CD14-positive monocyte (primary cell): ENCODE measurements around the gene PRDM11. TPM values are rescaled to one million over a fixed set of nuclear protein-coding genes. Genes with fewer than 3 reads are reported as not detected.

ENCODE experiments used
- DNase-seq, 3 donors: peaks; one replicate each; pipeline ENCODE4 v3.0.0-alpha.2; 2011 to 2022
- H2AFZ ChIP-seq: 2 replicates; pipeline ENCODE4 v1.6.0; 2012; ENCODE audit warnings: mild to moderate bottlenecking, low read depth, low read length, inconsistent platforms; ENCODE audit not compliant: insufficient read depth, poor library complexity, severe bottlenecking
- H3K27ac ChIP-seq, 2 donors: 1 replicate in 1 of 2; 2 replicates in 1 of 2; pipeline ENCODE4 v1.5.1; 2012 to 2013; ENCODE audit warnings: low read length in 2 of 2, control low read depth in 1 of 2, inconsistent platforms in 1 of 2, low read depth in 1 of 2, mild to moderate bottlenecking in 1 of 2
- H3K27me3 ChIP-seq, 2 donors: one replicate each; pipeline versions ENCODE4 v1.6.0 to v1.6.1; 2011 to 2013; ENCODE audit warnings: low read length in 2 of 2; ENCODE audit not compliant: control insufficient read depth in 2 of 2, insufficient read depth in 2 of 2
- H3K36me3 ChIP-seq, 2 donors: replicated peaks in 1 of 2; 1 replicate in 1 of 2; 2 replicates in 1 of 2; pipeline versions ENCODE4 v1.5.1 to v1.6.1; 2012 to 2013; ENCODE audit warnings: low read length in 2 of 2, control low read depth in 1 of 2, inconsistent platforms in 1 of 2, mild to moderate bottlenecking in 1 of 2; ENCODE audit not compliant: insufficient read depth in 2 of 2, control insufficient read depth in 1 of 2
- H3K4me1 ChIP-seq, 2 donors: 1 replicate in 1 of 2; 2 replicates in 1 of 2; pipeline versions ENCODE4 v1.5.1 to v1.6.1; 2012 to 2013; ENCODE audit warnings: low read length in 2 of 2, control low read depth in 1 of 2, inconsistent platforms in 1 of 2, mild to moderate bottlenecking in 1 of 2, moderate library complexity in 1 of 2; ENCODE audit not compliant: insufficient read depth in 2 of 2, control insufficient read depth in 1 of 2
- H3K4me2 ChIP-seq: replicated peaks from 2 replicates; pipeline ENCODE3; 2012; ENCODE audit warnings: low read length, moderate library complexity, mild to moderate bottlenecking; ENCODE audit not compliant: poor library complexity, severe bottlenecking; ENCODE audit errors: extremely low read depth
- H3K4me3 ChIP-seq, 3 experiments: fragments of 200-600 bp in 1 of 3; sonication (generic) in 1 of 3; replicated peaks in 1 of 3; 1 replicate in 2 of 3; 2 replicates in 1 of 3; pipeline ENCODE4 v1.5.1; 2011 to 2013; ENCODE audit warnings: low read length in 3 of 3, mild to moderate bottlenecking in 3 of 3, control low read depth in 2 of 3, low read depth in 2 of 3, inconsistent platforms in 1 of 3, moderate library complexity in 1 of 3
- H3K79me2 ChIP-seq: 2 replicates; pipeline ENCODE4 v1.6.0; 2012; ENCODE audit warnings: mild to moderate bottlenecking, control low read depth, inconsistent platforms, low read length, moderate library complexity; ENCODE audit not compliant: insufficient read depth
- H3K9ac ChIP-seq: 2 replicates; pipeline ENCODE4 v1.6.0; 2017; ENCODE audit warnings: low read length, mild to moderate bottlenecking; ENCODE audit not compliant: insufficient read depth, poor library complexity, severe bottlenecking
- H3K9me3 ChIP-seq, 2 donors: replicated peaks in 1 of 2; 1 replicate in 1 of 2; 2 replicates in 1 of 2; pipeline versions ENCODE4 v1.5.1 to v1.6.1; 2012 to 2013; ENCODE audit warnings: low read length in 2 of 2, control low read depth in 1 of 2; ENCODE audit not compliant: control insufficient read depth in 1 of 2, insufficient read depth in 1 of 2
- H4K20me1 ChIP-seq: 2 replicates; pipeline ENCODE4 v1.6.0; 2012; ENCODE audit warnings: mild to moderate bottlenecking, low read length, control low read depth, moderate library complexity; ENCODE audit not compliant: insufficient read depth
- H3K27ac Mint-ChIP-seq, 7 donors: one replicate each; pipeline ENCODE4 v1.8.0; 2020; ENCODE audit warnings: mild to moderate bottlenecking in 7 of 7, mixed read lengths in 7 of 7, moderate library complexity in 6 of 7, inconsistent platforms in 2 of 7
- H3K27me3 Mint-ChIP-seq, 3 donors: one replicate each; pipeline ENCODE4 v1.8.0; 2021 to 2022; ENCODE audit warnings: low read depth in 3 of 3, mild to moderate bottlenecking in 3 of 3, mixed read lengths in 3 of 3, moderate library complexity in 3 of 3, inconsistent platforms in 1 of 3
- H3K36me3 Mint-ChIP-seq, 2 donors: one replicate each; pipeline ENCODE4 v1.8.0; 2020; ENCODE audit warnings: mixed read lengths in 2 of 2, inconsistent platforms in 1 of 2, mild to moderate bottlenecking in 1 of 2
- H3K4me1 Mint-ChIP-seq: one replicate; pipeline ENCODE4 v1.8.0; 2020; ENCODE audit warnings: mild to moderate bottlenecking, mixed read lengths
- H3K4me3 Mint-ChIP-seq, 2 donors: one replicate each; pipeline ENCODE4 v1.8.0; 2020; ENCODE audit warnings: mild to moderate bottlenecking in 2 of 2, mixed read lengths in 2 of 2, moderate library complexity in 1 of 2
- H3K9me3 Mint-ChIP-seq, 7 donors: one replicate each; pipeline ENCODE4 v1.8.0; 2020 to 2022; ENCODE audit warnings: mixed read lengths in 7 of 7, mild to moderate bottlenecking in 6 of 7, moderate library complexity in 6 of 7, inconsistent platforms in 2 of 7
- CTCF ChIP-seq: fragments of 200-600 bp; IDR thresholded peaks from one replicate; pipeline ENCODE4 v1.8.0; 2022; ENCODE audit warnings: antibody characterized with exemption, mild to moderate bottlenecking
- WGBS: methylation state at CpG from one replicate; pipeline ENCODE4 v1.1.5; 2013; ENCODE audit warnings: missing lambda C conversion rate; ENCODE audit not compliant: insufficient coverage; 5-methylcytosine and 5-hydroxymethylcytosine counted together
- intact Hi-C, 2 donors: fragments of 100-400 bp; cut with micrococcal nuclease; formaldehyde crosslinking; loops; one replicate each; pipeline versions ENCODE4 v1.15.0 to v1.15.1; 2023
- polyA plus RNA-seq, 3 donors: library from polyadenylated mRNA; depleted of rRNA in 1 of 3; unstranded in 2 of 3; stranded (reverse) in 1 of 3; fragments of 300-500 nt in 2 of 3; fragments of >200 nt in 1 of 3; fragmentation: Illumina TruSeq in 2 of 3; gene quantifications; 1 replicate in 2 of 3; 2 replicates in 1 of 3; pipeline ENCODE4 v1.2.3, GENCODE V29; 2012 to 2021

PRDM11 gene
- polyA plus RNA-seq, 3 donors, result 0.48 to 1.8 TPM; not detected in 1

GRCh38 chr11:45238724-45239123 lies 92.3 kb downstream of the PRDM11 start:
- Histone ChIP-seq H4K20me1 (no peaks in the 10 kb centered on the region), H3K27me3 (no peaks in the 10 kb centered on the region), H2AFZ (no peak overlapping the region), H3K9me3 (no peaks in the 10 kb centered on the region), H3K4me2 (no peak overlapping the region), H3K36me3 (no peaks in the 10 kb centered on the region), H3K79me2 (no peaks in the 10 kb centered on the region), H3K4me1 (no peaks in the 10 kb centered on the region), H3K4me3 (no peak overlapping the region), H3K9ac (no peak overlapping the region), H3K27ac (no peak overlapping the region)
- no peaks in the 10 kb centered on the region for H3K36me3 Mint-ChIP-seq
- H3K4me3 Mint-ChIP-seq, result no peak overlapping the region
- WGBS, result 83% methylated on average over 1 of the region's 3 CpGs
- peaks cover 4 to 7% (median 7%) of the 10 kb centered on the region in 3 donors for H3K27me3 Mint-ChIP-seq
- no peak for DNase-seq
- H3K27ac Mint-ChIP-seq, result no peak overlapping the region
- H3K9me3 Mint-ChIP-seq, result peaks cover 0 to 8% (median 2%) of the 10 kb centered on the region in 7 donors
- intact Hi-C loops, result no loop called here
- no peak for TF ChIP-seq CTCF
- H3K4me1 Mint-ChIP-seq, result peaks cover 7% of the 10 kb centered on the region

- no peak overlapping the region for H3K27ac Mint-ChIP-seq
These were observed 93.3 kb downstream of the PRDM11 start for GRCh38 chr11:45239733-45240132.

More at GRCh38 chr11:45239733-45240132, 93.3 kb downstream of the PRDM11 start:
- H3K9me3 ChIP-seq, result no peaks in the 10 kb centered on the region
- Mint-ChIP-seq H3K36me3 (no peaks in the 10 kb centered on the region), H3K9me3 (peaks cover 0 to 8% (median 2%) of the 10 kb centered on the region in 7 donors), H3K4me1 (peaks cover 7% of the 10 kb centered on the region), H3K4me3 (no peak overlapping the region), H3K27me3 (peaks cover 7 to 11% (median 7%) of the 10 kb centered on the region in 3 donors)
- no peaks in the 10 kb centered on the region for H3K79me2 ChIP-seq
- H3K27ac ChIP-seq, result no peak overlapping the region
- no peaks in the 10 kb centered on the region for H3K36me3 ChIP-seq
- no peak overlapping the region for H2AFZ ChIP-seq
- H3K4me1 ChIP-seq, result no peaks in the 10 kb centered on the region
- intact Hi-C loops, result no loop called here
- DNase-seq, result no peak
- H3K27me3 ChIP-seq, result no peaks in the 10 kb centered on the region
- H3K4me2 ChIP-seq, result no peak overlapping the region
- no CpG with 5 or more reads among the region's 1 CpG for WGBS
- H3K9ac ChIP-seq, result no peak overlapping the region
- no peaks in the 10 kb centered on the region for H4K20me1 ChIP-seq
- no peak for TF ChIP-seq CTCF
- no peak overlapping the region for H3K4me3 ChIP-seq
